Measurements from ENCODE around the gene KCTD15.

DNA sequence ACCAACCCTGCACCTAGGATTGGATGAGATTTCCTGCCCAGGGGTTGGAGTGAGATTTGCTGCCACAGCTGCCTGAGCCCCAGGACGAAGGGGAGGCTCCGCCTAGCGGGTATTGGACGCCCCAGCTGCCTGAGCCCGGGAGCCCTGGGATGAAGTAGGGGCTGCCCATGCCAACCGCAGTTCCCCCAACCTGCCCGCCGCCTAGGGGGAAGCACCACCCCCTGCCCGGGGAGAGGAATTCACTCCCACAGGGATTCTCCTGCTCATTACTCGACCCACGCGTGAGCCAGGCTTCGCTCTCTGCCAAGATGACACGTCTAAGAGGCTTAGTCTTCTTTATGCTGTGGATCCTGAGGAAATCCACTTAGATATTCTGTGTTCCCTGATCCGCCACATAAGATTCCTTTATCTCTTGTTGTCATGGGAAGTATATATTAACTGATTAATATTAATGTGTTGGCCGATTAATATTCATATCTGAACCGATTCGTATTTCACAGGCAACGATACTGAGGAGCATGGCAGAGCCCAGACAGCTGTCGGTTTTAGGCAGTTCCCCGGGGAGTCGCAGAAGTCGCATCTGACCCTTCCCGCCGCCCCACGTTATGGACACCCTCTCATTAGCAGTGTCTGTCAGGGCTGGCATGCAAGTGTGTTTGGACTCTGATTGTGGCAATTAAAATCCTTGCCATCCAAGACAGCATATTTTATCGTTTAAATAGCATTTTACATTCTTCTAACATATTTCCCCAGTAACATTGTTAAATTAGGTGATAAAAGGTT is 44.5 kb upstream of the KCTD15 start:
- TF ChIP-seq, protein P1, sequence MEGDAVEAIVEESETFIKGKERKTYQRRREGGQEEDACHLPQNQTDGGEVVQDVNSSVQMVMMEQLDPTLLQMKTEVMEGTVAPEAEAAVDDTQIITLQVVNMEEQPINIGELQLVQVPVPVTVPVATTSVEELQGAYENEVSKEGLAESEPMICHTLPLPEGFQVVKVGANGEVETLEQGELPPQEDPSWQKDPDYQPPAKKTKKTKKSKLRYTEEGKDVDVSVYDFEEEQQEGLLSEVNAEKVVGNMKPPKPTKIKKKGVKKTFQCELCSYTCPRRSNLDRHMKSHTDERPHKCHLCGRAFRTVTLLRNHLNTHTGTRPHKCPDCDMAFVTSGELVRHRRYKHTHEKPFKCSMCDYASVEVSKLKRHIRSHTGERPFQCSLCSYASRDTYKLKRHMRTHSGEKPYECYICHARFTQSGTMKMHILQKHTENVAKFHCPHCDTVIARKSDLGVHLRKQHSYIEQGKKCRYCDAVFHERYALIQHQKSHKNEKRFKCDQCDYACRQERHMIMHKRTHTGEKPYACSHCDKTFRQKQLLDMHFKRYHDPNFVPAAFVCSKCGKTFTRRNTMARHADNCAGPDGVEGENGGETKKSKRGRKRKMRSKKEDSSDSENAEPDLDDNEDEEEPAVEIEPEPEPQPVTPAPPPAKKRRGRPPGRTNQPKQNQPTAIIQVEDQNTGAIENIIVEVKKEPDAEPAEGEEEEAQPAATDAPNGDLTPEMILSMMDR (conservative IDR thresholded peaks at IDR 0.05; ENCODE audit: low read length) = no peak
- TF ChIP-seq EZH2phosphoT487 (IDR thresholded peaks at IDR 0.05; ENCODE audit: borderline replicate concordance, low read depth, low read length) = no peak
